GM10847 (cell line): ENCODE results near the gene DPH5.

ENCODE experiments used
- POLR2A ChIP-seq: IDR thresholded peaks from 2 replicates; pipeline ENCODE4 v1.6.1; 2011; ENCODE audit not compliant: insufficient read length; ENCODE audit errors: extremely low read depth

The DPH5 gene

GRCh38 chr1:101039245-101039644, 13.7 kb upstream of the DPH5 start:
- no peak for TF ChIP-seq POLR2A

- TF ChIP-seq POLR2A = no peak
These were observed 11.7 kb upstream of the DPH5 start for GRCh38 chr1:101037316-101037715.

- no peak for TF ChIP-seq POLR2A
These were observed 7.4 kb upstream of the DPH5 start for GRCh38 chr1:101033017-101033416.

GRCh38 chr1:101030881-101031280, 5.3 kb upstream of the DPH5 start:
- TF ChIP-seq POLR2A = no peak

GRCh38 chr1:101029184-101029583, 3.6 kb upstream of the DPH5 start:
- no peak for TF ChIP-seq POLR2A

GRCh38 chr1:101028466-101028865, 2.9 kb upstream of the DPH5 start:
- no peak for TF ChIP-seq POLR2A

GRCh38 chr1:101027194-101027772, 1.7 kb upstream of the DPH5 start:
- no peak for TF ChIP-seq POLR2A

GRCh38 chr1:101026430-101026788, 825 bp upstream of the DPH5 start:
- no peak for TF ChIP-seq POLR2A

GRCh38 chr1:101025283-101025656, 314 bp downstream of the DPH5 start:
- no peak for TF ChIP-seq POLR2A

- no peak for TF ChIP-seq POLR2A
These were observed 3.3 kb downstream of the DPH5 start for GRCh38 chr1:101022294-101022693.

- TF ChIP-seq POLR2A = no peak
These were observed 8.1 kb downstream of the DPH5 start for GRCh38 chr1:101017448-101017847.

GRCh38 chr1:101013776-101014175, 11.8 kb downstream of the DPH5 start:
- no peak for TF ChIP-seq POLR2A

- TF ChIP-seq POLR2A = no peak
These were observed 17.3 kb downstream of the DPH5 start for GRCh38 chr1:101008229-101008834.

- TF ChIP-seq POLR2A = no peak
These were observed 19.0 kb downstream of the DPH5 start for GRCh38 chr1:101006553-101006952.

- TF ChIP-seq POLR2A = no peak
These were observed 19.7 kb downstream of the DPH5 start for GRCh38 chr1:101005871-101006270.

GRCh38 chr1:101005183-101005582, 20.4 kb downstream of the DPH5 start:
- no peak for TF ChIP-seq POLR2A

- no peak for TF ChIP-seq POLR2A
These were observed 20.9 kb downstream of the DPH5 start for GRCh38 chr1:101004670-101005069.

GRCh38 chr1:101004061-101004460, 21.5 kb downstream of the DPH5 start:
- TF ChIP-seq POLR2A = no peak

GRCh38 chr1:101003012-101003650, 22.5 kb downstream of the DPH5 start:
- no peak for TF ChIP-seq POLR2A
